IMR-90 (cell line): ENCODE data around the gene DOHH. TPM values are rescaled to one million over a fixed set of nuclear protein-coding genes. Genes with fewer than 3 reads are reported as not detected.

Experiments used
- ATAC-seq: fragments of 200-7000 bp; cut with Tn5 transposase; 2 replicates; pipeline ENCODE4 v1.9.1; 2020; ENCODE audit warnings: low read depth, mild to moderate bottlenecking, moderate library complexity
- BruUV-seq: library from RNA; stranded (reverse); fragments of 400-500 nt; replicated peaks from 2 replicates; lab custom pipeline; 2021; lab: Mats Ljungman, UMichigan
- CTCF ChIA-PET: fragments of 300-600 bp; formaldehyde crosslinking; extraction: SDS; loops from one replicate; lab custom pipeline; 2021; ENCODE audit warnings: antibody characterized with exemption; lab: Yijun Ruan, JAX
- POLR2A ChIA-PET: fragments of 300-600 bp; sonication (Branson Sonifier 250); formaldehyde crosslinking; loops from one replicate; lab custom pipeline; 2022; ENCODE audit warnings: antibody characterized with exemption; ENCODE audit not compliant: unreplicated experiment; lab: Charles Lee
- DNase-seq: peaks from one replicate; pipeline ENCODE4 v3.0.0; 2013
- H2AFZ ChIP-seq: replicated peaks from 2 replicates; pipeline ENCODE3; 2013; ENCODE audit warnings: low read length, mild to moderate bottlenecking; ENCODE audit not compliant: poor library complexity
- H2AK5ac ChIP-seq: 2 replicates; pipeline ENCODE4 v1.6.1; 2013; ENCODE audit warnings: low read depth, low read length, inconsistent platforms
- H2AK9ac ChIP-seq: replicated peaks from 2 replicates; pipeline ENCODE3; 2013; ENCODE audit warnings: mild to moderate bottlenecking, low read depth, low read length, moderate library complexity; ENCODE audit not compliant: poor library complexity
- H2BK120ac ChIP-seq: 2 replicates; pipeline ENCODE4 v1.6.1; 2013; ENCODE audit warnings: low read depth, low read length, inconsistent platforms
- H2BK15ac ChIP-seq: 3 replicates; pipeline ENCODE4 v1.6.1; 2013; ENCODE audit warnings: low read depth, low read length, inconsistent platforms
- H2BK20ac ChIP-seq: 2 replicates; pipeline ENCODE4 v1.6.1; 2013; ENCODE audit warnings: low read depth, mild to moderate bottlenecking, inconsistent platforms, low read length, moderate library complexity
- H2BK5ac ChIP-seq: 2 replicates; pipeline ENCODE4 v1.6.1; 2013; ENCODE audit warnings: mild to moderate bottlenecking, low read depth, low read length, inconsistent platforms; ENCODE audit not compliant: poor library complexity, severe bottlenecking
- H3K14ac ChIP-seq: replicated peaks from 2 replicates; pipeline ENCODE4 v1.6.1; 2013; ENCODE audit warnings: low read depth, low read length, inconsistent platforms
- H3K18ac ChIP-seq: 2 replicates; pipeline ENCODE4 v1.6.1; 2013; ENCODE audit warnings: low read depth, low read length, control low read depth
- H3K23ac ChIP-seq: 2 replicates; pipeline ENCODE4 v1.6.1; 2013; ENCODE audit warnings: low read depth, low read length, inconsistent platforms
- H3K27ac ChIP-seq: 2 replicates; pipeline ENCODE4 v1.5.1; 2013; ENCODE audit warnings: mild to moderate bottlenecking, control low read depth, low read length; ENCODE audit not compliant: insufficient read depth
- H3K27me3 ChIP-seq: 2 replicates; pipeline ENCODE4 v1.6.1; 2013; ENCODE audit warnings: low read length; ENCODE audit not compliant: control insufficient read depth, insufficient read depth
- H3K36me3 ChIP-seq: 2 replicates; pipeline ENCODE4 v1.6.1; 2013; ENCODE audit warnings: low read length, mixed read lengths; ENCODE audit not compliant: control insufficient read depth, insufficient read depth
- H3K4ac ChIP-seq: 2 replicates; pipeline ENCODE4 v1.6.1; 2013; ENCODE audit warnings: low read depth, low read length, inconsistent platforms
- H3K4me1 ChIP-seq: 2 replicates; pipeline ENCODE4 v1.6.1; 2013; ENCODE audit warnings: low read length, mixed read lengths; ENCODE audit not compliant: control insufficient read depth, insufficient read depth
- H3K4me2 ChIP-seq: 2 replicates; pipeline ENCODE4 v1.6.1; 2013; ENCODE audit warnings: low read depth, mild to moderate bottlenecking, control low read depth, low read length, moderate library complexity
- H3K4me3 ChIP-seq: 2 replicates; pipeline ENCODE4 v1.5.1; 2013; ENCODE audit warnings: low read depth, mild to moderate bottlenecking, control low read depth, low read length, moderate library complexity; ENCODE audit not compliant: insufficient read depth
- H3K56ac ChIP-seq: 2 replicates; pipeline ENCODE4 v1.6.1; 2013; ENCODE audit warnings: low read length, inconsistent platforms; ENCODE audit not compliant: insufficient read depth; ENCODE audit errors: extremely low read depth
- H3K79me1 ChIP-seq, 2 experiments: 2 replicates each; pipeline ENCODE4 v1.6.1; 2013; ENCODE audit warnings: low read length in 2 of 2, inconsistent platforms in 1 of 2, low read depth in 1 of 2
- H3K9ac ChIP-seq: 2 replicates; pipeline ENCODE4 v1.6.1; 2013; ENCODE audit warnings: low read depth, low read length, control low read depth
- H3K9me1 ChIP-seq: 2 replicates; pipeline ENCODE4 v1.6.1; 2013; ENCODE audit warnings: low read length, inconsistent platforms; ENCODE audit not compliant: insufficient read depth
- H3K9me3 ChIP-seq: 2 replicates; pipeline ENCODE4 v1.6.1; 2013; ENCODE audit warnings: low read length; ENCODE audit not compliant: control insufficient read depth, insufficient read depth
- H4K20me1 ChIP-seq: 2 replicates; pipeline ENCODE4 v1.6.1; 2013; ENCODE audit warnings: low read length, inconsistent platforms; ENCODE audit not compliant: insufficient read depth
- H4K5ac ChIP-seq: 2 replicates; pipeline ENCODE4 v1.6.1; 2013; ENCODE audit warnings: mild to moderate bottlenecking, low read depth, low read length, control low read depth
- H4K8ac ChIP-seq, 2 experiments: 2 replicates each; pipeline ENCODE4 v1.6.1; 2013; ENCODE audit warnings: low read depth in 2 of 2, low read length in 2 of 2, control low read depth in 1 of 2, inconsistent platforms in 1 of 2
- H4K91ac ChIP-seq: 2 replicates; pipeline ENCODE4 v1.6.1; 2013; ENCODE audit warnings: low read depth, low read length, inconsistent platforms; ENCODE audit not compliant: insufficient read depth
- CEBPB ChIP-seq: IDR thresholded peaks from 2 replicates; pipeline ENCODE4 v1.6.1; 2012; ENCODE audit warnings: low read depth, low read length, improper control_type of control experiment
- ELK1 ChIP-seq: fragments of 150-350 bp; IDR thresholded peaks from 2 replicates; pipeline ENCODE4 v1.6.1; 2016; ENCODE audit warnings: low read depth, mild to moderate bottlenecking, low read length, moderate library complexity, borderline replicate concordance
- RFX5 ChIP-seq: IDR thresholded peaks from 2 replicates; pipeline ENCODE4 v1.8.0; 2012; ENCODE audit warnings: low read depth, mild to moderate bottlenecking, low read length, moderate library complexity
- WGBS, 2 experiments: methylation state at CpG; one replicate each; pipeline versions ENCODE4 v1.1.5 to v1.1.7; 2013; ENCODE audit warnings: missing lambda C conversion rate in 2 of 2; ENCODE audit not compliant: insufficient read length in 1 of 2; ENCODE audit errors: extremely low coverage in 2 of 2; 5-methylcytosine and 5-hydroxymethylcytosine counted together
- dilution Hi-C: fragments of 300-500 bp; cut with HindIII; formaldehyde crosslinking; loops from one replicate; pipeline ENCODE4 v1.14.3; 2018; ENCODE audit warnings: low sequenced_read_pairs; ENCODE audit not compliant: unreplicated experiment
- in situ Hi-C: fragments of 300-500 bp; cut with MboI; formaldehyde crosslinking; loops from 3 replicates; pipeline ENCODE4 v1.14.3; 2019; ENCODE audit warnings: low sequenced_read_pairs, inconsistent platforms, mixed read lengths
- intact Hi-C: fragments of 100-400 bp; cut with micrococcal nuclease; formaldehyde crosslinking; loops from 2 replicates; pipeline ENCODE4 v1.10.0; 2022
- polyA plus RNA-seq, 3 experiments: library from polyadenylated mRNA; depleted of rRNA; stranded (reverse); fragments of >200 nt; gene quantifications; 2 replicates each; pipeline ENCODE4 v1.2.3, GENCODE V29; 2012; ENCODE audit warnings: low replicate concordance in 1 of 3
- total RNA-seq: library from RNA; depleted of rRNA; stranded (reverse); fragments of >200 nt; gene quantifications from 2 replicates; pipeline ENCODE4 v1.2.3, GENCODE V29; 2012

Gene DOHH
- total and polyA plus RNA-seq, 2 of the 4 experiments (the other 2 are of a cell fraction), result 3.2 to 9.2 TPM

GRCh38 chr19:3500429-3501101, at the start of gene DOHH (continued):
- TF ChIP-seq ELK1, result no peak
- TF ChIP-seq CEBPB, result peak; percentile 60

GRCh38 chr19:3549816-3550215, 49.3 kb upstream of the DOHH start:
- no peak overlapping the region for H2BK15ac ChIP-seq
- H3K9me3 ChIP-seq, result no peaks in the 10 kb centered on the region
- no peak for DNase-seq
- CTCF ChIA-PET, result no interaction called here
- H3K56ac ChIP-seq, result no peak overlapping the region
- no peak overlapping the region for H2AK5ac ChIP-seq
- no peak overlapping the region for H3K23ac ChIP-seq
- no TSS peak for BruUV-seq
- dilution Hi-C loops (no loop called here), intact Hi-C loops (no loop called here), in situ Hi-C loops (no loop called here)
- no peak overlapping the region for H4K91ac ChIP-seq
- H3K18ac ChIP-seq, result no peak overlapping the region
- peaks cover 26% of the 10 kb centered on the region for H3K36me3 ChIP-seq
- H3K27me3 ChIP-seq, result no peaks in the 10 kb centered on the region
- no peak overlapping the region for H4K8ac ChIP-seq
- WGBS, 2 experiments, result 93% methylated on average over 5 of the region's 10 CpGs; no CpG with 5 or more reads in 1 of the 2 experiments
- H3K4me1 ChIP-seq, result peaks cover 5% of the 10 kb centered on the region
- H3K9ac ChIP-seq, result no peak overlapping the region
- H4K20me1 ChIP-seq, result peaks cover 40% of the 10 kb centered on the region
- POLR2A ChIA-PET, result no interaction called here
- H3K27ac ChIP-seq, result no peak overlapping the region
- no peak overlapping the region for H3K14ac ChIP-seq
- H2BK20ac ChIP-seq, result no peak overlapping the region
- no peak overlapping the region for H3K4ac ChIP-seq
- no peaks in the 10 kb centered on the region for H3K9me1 ChIP-seq
- ATAC-seq, result no peak
- no peak overlapping the region for H2BK5ac ChIP-seq
- no peak for TF ChIP-seq RFX5
- TF ChIP-seq CEBPB, result no peak
- no peak overlapping the region for H2AK9ac ChIP-seq
- no peak overlapping the region for H3K4me2 ChIP-seq
- no peak overlapping the region for H2BK120ac ChIP-seq
- peaks cover 14 to 46% of the 10 kb centered on the region in 2 experiments for H3K79me1 ChIP-seq
- H3K4me3 ChIP-seq, result no peak overlapping the region
- H2AFZ ChIP-seq, result no peak overlapping the region
- no peak overlapping the region for H4K5ac ChIP-seq
